ENCODE results near the gene COPA. TPM values are rescaled to one million over a fixed set of nuclear protein-coding genes. Genes with fewer than 3 reads are reported as not detected.

COPA gene
- polyA plus RNA-seq, 3 donors = 76.7 to 199 (median 195) TPM

GRCh38 chr1:160251687-160252526 lies 91.1 kb downstream of the COPA start:
- Histone ChIP-seq H3K9ac (ENCODE audit: insufficient read depth, low read length, poor library complexity, severe bottlenecking) (no peak overlapping the region), H3K4me1 (ENCODE audit: control insufficient read depth in 1 of 2, insufficient read depth in 2 of 2, low read length in 2 of 2) (no peaks in the 10 kb centered on the region), H3K9me3 (replicated peaks in 1 of 2; ENCODE audit: control insufficient read depth in 1 of 2, insufficient read depth in 1 of 2, low read length in 2 of 2) (no peaks in the 10 kb centered on the region), H3K79me2 (ENCODE audit: insufficient read depth, low read length) (peaks cover 71% of the 10 kb centered on the region), H4K20me1 (ENCODE audit: insufficient read depth, low read length) (peaks cover 35% of the 10 kb centered on the region), H2AFZ (ENCODE audit: insufficient read depth, low read depth, low read length, poor library complexity, severe bottlenecking) (no peak overlapping the region), H3K4me2 (replicated peaks; ENCODE audit: extremely low read depth, low read length, poor library complexity, severe bottlenecking) (no peak overlapping the region), H3K27ac (ENCODE audit: low read depth in 1 of 2, low read length in 2 of 2) (peak overlapping the region in 1 of 2 donors; percentile 32), H3K36me3 (replicated peaks in 1 of 2; ENCODE audit: control insufficient read depth in 1 of 2, insufficient read depth in 2 of 2, low read length in 2 of 2) (peaks cover 16 to 39% of the 10 kb centered on the region in 2 donors), H3K27me3 (ENCODE audit: control insufficient read depth in 2 of 2, insufficient read depth in 2 of 2, low read length in 2 of 2) (no peaks in the 10 kb centered on the region), H3K4me3 (replicated peaks in 1 of 3; ENCODE audit: low read depth in 2 of 3, low read length in 3 of 3) (no peak overlapping the region)
- Mint-ChIP-seq H3K27ac (peak overlapping the region in 3 of 7 donors; percentile 58 to 68 (median 60)), H3K4me3 (no peak overlapping the region), H3K4me1 (peaks cover 2% of the 10 kb centered on the region), H3K27me3 (ENCODE audit: low read depth in 3 of 3) (peaks cover 0 to 3% (median 0%) of the 10 kb centered on the region in 3 donors), H3K36me3 (peaks cover 27 to 54% of the 10 kb centered on the region in 2 donors), H3K9me3 (no peaks in the 10 kb centered on the region)
- intact Hi-C loops (cut with micrococcal nuclease) = loop anchor here (2.0 to 10.0 kb wide), 4 partner anchors 59 to 165 kb away; no protein-coding TSS in a partner anchor
- TF ChIP-seq CTCF (IDR thresholded peaks at IDR 0.05) = peak; percentile 78
- WGBS (ENCODE audit: insufficient coverage) = 89% methylated on average over 4 of the region's 5 CpGs
- DNase-seq = peak; percentile 45 to 71 (median 63)

GRCh38 chr1:160251011-160251410 lies 92.0 kb downstream of the COPA start:
- Histone ChIP-seq H2AFZ (ENCODE audit: insufficient read depth, low read depth, low read length, poor library complexity, severe bottlenecking) (no peak overlapping the region), H3K4me1 (ENCODE audit: control insufficient read depth in 1 of 2, insufficient read depth in 2 of 2, low read length in 2 of 2) (no peaks in the 10 kb centered on the region), H4K20me1 (ENCODE audit: insufficient read depth, low read length) (peaks cover 44% of the 10 kb centered on the region), H3K27ac (ENCODE audit: low read depth in 1 of 2, low read length in 2 of 2) (no peak overlapping the region), H3K27me3 (ENCODE audit: control insufficient read depth in 2 of 2, insufficient read depth in 2 of 2, low read length in 2 of 2) (no peaks in the 10 kb centered on the region), H3K4me3 (replicated peaks in 1 of 3; ENCODE audit: low read depth in 2 of 3, low read length in 3 of 3) (no peak overlapping the region), H3K9me3 (replicated peaks in 1 of 2; ENCODE audit: control insufficient read depth in 1 of 2, insufficient read depth in 1 of 2, low read length in 2 of 2) (no peaks in the 10 kb centered on the region), H3K4me2 (replicated peaks; ENCODE audit: extremely low read depth, low read length, poor library complexity, severe bottlenecking) (no peak overlapping the region), H3K9ac (ENCODE audit: insufficient read depth, low read length, poor library complexity, severe bottlenecking) (no peak overlapping the region), H3K36me3 (replicated peaks in 1 of 2; ENCODE audit: control insufficient read depth in 1 of 2, insufficient read depth in 2 of 2, low read length in 2 of 2) (peaks cover 13 to 40% of the 10 kb centered on the region in 2 donors), H3K79me2 (ENCODE audit: insufficient read depth, low read length) (peaks cover 72% of the 10 kb centered on the region)
- Mint-ChIP-seq H3K4me3 (no peak overlapping the region), H3K36me3 (peaks cover 32 to 49% of the 10 kb centered on the region in 2 donors), H3K9me3 (no peaks in the 10 kb centered on the region), H3K27ac (peak overlapping the region in 2 of 7 donors; percentile 34 to 60), H3K27me3 (ENCODE audit: low read depth in 3 of 3) (peaks cover 0 to 3% (median 0%) of the 10 kb centered on the region in 3 donors), H3K4me1 (no peaks in the 10 kb centered on the region)
- no peak for DNase-seq
- no peak for TF ChIP-seq CTCF (IDR thresholded peaks at IDR 0.05)
- intact Hi-C loops (cut with micrococcal nuclease) = loop anchor here (5.0 to 10.0 kb wide), 3 partner anchors 146 to 164 kb away; no protein-coding TSS in a partner anchor
